H7 (cell line): ENCODE results near the gene SUSD4. TPM values are rescaled to one million over a fixed set of nuclear protein-coding genes. Genes with fewer than 3 reads are reported as not detected.

ENCODE experiments used
- DNase-seq: peaks from one replicate; pipeline ENCODE4 v3.0.0; 2012
- H3K27me3 ChIP-seq: 2 replicates; pipeline ENCODE4 v1.6.0; 2011; ENCODE audit warnings: mild to moderate bottlenecking, low read length; ENCODE audit not compliant: control insufficient read depth, insufficient read depth
- H3K36me3 ChIP-seq: replicated peaks from 2 replicates; pipeline ENCODE4 v1.5.1; 2011; ENCODE audit warnings: low read length; ENCODE audit not compliant: control insufficient read depth, insufficient read depth
- H3K4me3 ChIP-seq: 2 replicates; pipeline ENCODE4 v1.5.1; 2011; ENCODE audit warnings: low read depth, mild to moderate bottlenecking, control low read depth, low read length, moderate library complexity; ENCODE audit not compliant: insufficient read depth
- total RNA-seq: library from RNA; depleted of rRNA; stranded (reverse); fragments of >200 nt; shearing (Covaris generic); gene quantifications from 2 replicates; pipeline ENCODE4 v1.2.3, GENCODE V29; 2014

Gene SUSD4
- total RNA-seq, 1 experiment from 2014 or later: 4.1 TPM

GRCh38 chr1:223386013-223386412 lies 22.0 kb upstream of the SUSD4 start:
- H3K4me3 ChIP-seq: no peak overlapping the region

GRCh38 chr1:223378754-223379153 lies 14.8 kb upstream of the SUSD4 start:
- no peak for DNase-seq
- Histone ChIP-seq H3K4me3 (no peak overlapping the region), H3K36me3 (no peaks in the 10 kb centered on the region), H3K27me3 (no peaks in the 10 kb centered on the region)

More at GRCh38 chr1:223386013-223386412, 22.0 kb upstream of the SUSD4 start:
- no peaks in the 10 kb centered on the region for H3K36me3 ChIP-seq
- no peaks in the 10 kb centered on the region for H3K27me3 ChIP-seq
- no peak for DNase-seq

GRCh38 chr1:223374064-223374610 lies 10.2 kb upstream of the SUSD4 start:
- H3K36me3 ChIP-seq: no peaks in the 10 kb centered on the region
- H3K4me3 ChIP-seq: no peak overlapping the region
- peak; percentile 36 for DNase-seq
- H3K27me3 ChIP-seq: no peaks in the 10 kb centered on the region

DNA sequence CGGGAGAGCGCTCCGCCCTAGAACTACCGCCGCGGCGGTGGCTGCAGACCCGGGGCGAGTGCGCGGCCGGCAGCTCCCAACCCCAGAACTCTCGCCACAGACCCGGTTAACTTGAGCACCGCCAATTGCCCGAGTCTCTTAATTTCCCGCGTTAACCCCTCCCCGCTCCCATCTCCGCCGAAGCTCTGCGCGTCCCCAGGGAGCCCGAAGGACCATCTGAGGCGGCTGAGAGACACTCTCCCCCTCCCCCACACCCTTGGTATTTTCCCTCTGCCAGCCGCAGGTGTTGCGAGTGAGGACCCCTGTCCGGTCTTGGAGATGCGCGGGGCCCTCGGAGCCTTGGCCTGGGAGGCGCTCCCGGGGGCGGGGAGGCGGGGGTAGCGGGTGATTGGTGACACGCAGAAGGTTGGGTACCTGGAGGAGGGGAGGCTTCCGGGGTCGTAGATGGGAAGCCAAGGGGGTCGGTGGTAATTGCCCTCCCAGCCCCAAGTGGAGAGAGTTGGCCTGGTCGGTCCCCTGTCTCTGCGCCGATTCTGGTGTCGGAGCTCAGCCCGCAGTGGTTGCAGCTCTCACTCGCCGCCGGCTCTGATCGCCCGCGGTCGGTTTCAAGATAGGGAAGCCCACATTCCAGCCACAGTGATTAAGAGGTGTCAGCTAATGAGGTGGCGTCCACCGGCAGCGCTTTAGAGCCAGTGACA lies 858 bp upstream of the SUSD4 start:
- Histone ChIP-seq H3K36me3 (no peaks in the 10 kb centered on the region), H3K4me3 (peak overlapping the region; percentile 44), H3K27me3 (peaks cover 51% of the 10 kb centered on the region)
- peak; percentile 76 for DNase-seq

GRCh38 chr1:223363057-223363855 lies 720 bp downstream of the SUSD4 start:
- peaks cover 54% of the 10 kb centered on the region for H3K27me3 ChIP-seq
- peak overlapping the region; percentile 57 for H3K4me3 ChIP-seq
- DNase-seq: peak; percentile 73
- H3K36me3 ChIP-seq: no peaks in the 10 kb centered on the region

GRCh38 chr1:223358826-223359225 lies 5.2 kb downstream of the SUSD4 start:
- Histone ChIP-seq H3K4me3 (no peak overlapping the region), H3K36me3 (no peaks in the 10 kb centered on the region), H3K27me3 (peaks cover 35% of the 10 kb centered on the region)
- DNase-seq: no peak

DNA sequence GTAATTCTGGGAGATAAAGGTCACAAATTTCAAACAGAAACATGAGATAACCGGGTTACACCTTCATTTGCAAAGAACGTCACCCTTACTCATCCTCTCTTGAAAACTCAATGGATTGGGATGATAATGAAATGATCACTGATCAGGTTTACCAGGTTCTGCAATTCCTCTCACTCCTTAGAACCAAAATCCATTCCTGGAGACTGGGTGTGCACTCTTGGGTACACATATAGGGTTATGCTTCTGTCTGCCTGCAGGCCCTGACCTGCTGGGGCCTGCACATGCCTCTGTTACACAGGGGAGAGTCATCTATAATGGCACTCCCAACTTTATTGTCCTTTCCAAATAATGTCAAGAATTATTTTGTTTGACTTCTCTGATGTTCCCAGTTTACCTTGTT lies 8.3 kb downstream of the SUSD4 start:
- Histone ChIP-seq H3K4me3 (no peak overlapping the region), H3K36me3 (no peaks in the 10 kb centered on the region), H3K27me3 (peaks cover 7% of the 10 kb centered on the region; the same call in 1 of the 2 replicates)
- DNase-seq: no peak

DNA sequence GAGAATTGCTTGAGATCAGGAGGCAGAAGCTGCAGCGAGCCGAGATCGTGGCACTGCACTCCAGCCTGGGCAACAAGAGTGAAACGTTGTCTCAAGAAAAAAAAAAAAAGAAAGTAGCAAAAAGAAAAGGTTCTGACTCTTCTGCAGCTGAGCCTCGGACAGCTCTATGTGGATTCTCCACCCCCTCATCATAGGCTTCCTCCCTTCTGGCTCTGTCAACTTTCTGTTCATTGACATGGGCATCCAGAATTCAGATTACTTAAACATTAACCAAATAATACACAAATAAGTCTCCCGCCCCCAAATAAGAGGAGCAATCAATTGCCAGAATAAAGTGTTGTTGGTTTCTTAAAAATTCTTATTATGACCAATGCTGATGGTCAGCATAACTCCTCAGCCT lies 10.0 kb downstream of the SUSD4 start:
- Histone ChIP-seq H3K4me3 (no peak overlapping the region), H3K27me3 (peaks cover under 1% of the 10 kb centered on the region; the same call in 1 of the 2 replicates), H3K36me3 (no peaks in the 10 kb centered on the region)
- DNase-seq: no peak

GRCh38 chr1:223352944-223353343 lies 11.0 kb downstream of the SUSD4 start:
- DNase-seq: no peak
- Histone ChIP-seq H3K4me3 (no peak overlapping the region), H3K36me3 (no peaks in the 10 kb centered on the region), H3K27me3 (no peaks in the 10 kb centered on the region)

GRCh38 chr1:223350361-223350908 lies 13.5 kb downstream of the SUSD4 start:
- Histone ChIP-seq H3K36me3 (no peaks in the 10 kb centered on the region), H3K4me3 (no peak overlapping the region), H3K27me3 (no peaks in the 10 kb centered on the region; the same call in 1 of the 2 replicates)
- no peak for DNase-seq

GRCh38 chr1:223349241-223349640 lies 14.7 kb downstream of the SUSD4 start:
- Histone ChIP-seq H3K36me3 (no peaks in the 10 kb centered on the region), H3K27me3 (no peaks in the 10 kb centered on the region; the same call in 1 of the 2 replicates), H3K4me3 (no peak overlapping the region)
- no peak for DNase-seq

DNA sequence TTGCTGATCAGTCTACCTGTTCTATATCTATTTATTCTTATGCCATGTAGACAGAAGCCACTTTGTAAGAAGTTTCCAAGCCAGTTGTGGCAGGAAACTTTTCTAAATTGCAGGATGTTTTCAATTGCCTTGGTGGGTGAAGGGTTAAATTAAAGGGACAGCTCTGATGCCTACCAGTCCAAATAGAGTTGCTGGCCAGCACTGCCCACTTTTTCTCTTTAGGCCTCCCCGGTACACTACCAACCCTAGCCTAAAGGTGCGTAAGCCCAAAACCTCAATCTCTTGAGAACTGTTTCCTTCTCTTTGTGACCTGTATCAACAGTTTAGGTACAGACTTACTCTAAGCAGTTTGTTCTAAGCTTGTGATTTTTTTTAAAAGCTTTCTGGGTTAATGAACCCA lies 15.5 kb downstream of the SUSD4 start:
- Histone ChIP-seq H3K4me3 (no peak overlapping the region), H3K27me3 (no peaks in the 10 kb centered on the region; the same call in 1 of the 2 replicates), H3K36me3 (no peaks in the 10 kb centered on the region)
- DNase-seq: no peak

DNA sequence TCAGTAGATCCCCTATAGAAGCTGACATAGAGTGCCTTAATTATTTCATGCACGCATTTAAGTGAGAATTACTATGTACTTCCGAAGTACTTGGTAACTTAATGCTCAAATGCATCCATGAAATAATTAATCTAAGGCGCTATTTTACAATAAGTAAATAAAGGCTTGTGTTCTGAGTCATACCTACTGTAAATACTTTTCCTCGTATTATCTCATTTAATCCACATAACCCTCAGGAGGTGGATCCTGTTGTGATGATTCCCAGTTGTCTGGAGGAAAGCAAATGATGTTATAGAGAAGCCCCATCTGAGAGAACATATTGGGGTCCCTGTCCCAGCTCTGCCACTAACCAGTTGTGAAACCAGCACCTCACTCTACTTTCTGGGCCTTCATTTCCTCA lies 16.4 kb downstream of the SUSD4 start:
- H3K36me3 ChIP-seq: no peaks in the 10 kb centered on the region
- DNase-seq: no peak
- no peak overlapping the region for H3K4me3 ChIP-seq
- no peaks in the 10 kb centered on the region; the same call in 1 of the 2 replicates for H3K27me3 ChIP-seq

GRCh38 chr1:223346311-223346710 lies 17.7 kb downstream of the SUSD4 start:
- Histone ChIP-seq H3K4me3 (no peak overlapping the region), H3K36me3 (no peaks in the 10 kb centered on the region), H3K27me3 (no peaks in the 10 kb centered on the region; the same call in 1 of the 2 replicates)
- DNase-seq: no peak
